Measurements from ENCODE around the gene LRRC61. TPM values are rescaled to one million over a fixed set of nuclear protein-coding genes. Genes with fewer than 3 reads are reported as not detected.

Gene LRRC61
- total RNA-seq, 1 donor from 2014 or later, result 26.1 TPM

GRCh38 chr7:150373049-150373801 lies 50.1 kb downstream of the LRRC61 start:
- H3K27me3 Mint-ChIP-seq (ENCODE audit: insufficient read depth), result no peaks in the 10 kb centered on the region
- peak overlapping the region; percentile 58 for H3K27ac Mint-ChIP-seq
- H3K4me1 Mint-ChIP-seq (ENCODE audit: low read depth), result peaks cover 54% of the 10 kb centered on the region
- DNase-seq (ENCODE audit: low spot score), result no peak
- no peak overlapping the region for H3K4me3 Mint-ChIP-seq
- peaks cover 28% of the 10 kb centered on the region for H3K36me3 Mint-ChIP-seq (ENCODE audit: low read depth)
- no peaks in the 10 kb centered on the region for H3K9me3 Mint-ChIP-seq
- intact Hi-C loops (cut with micrococcal nuclease), result no loop called here

GRCh38 chr7:150374026-150374425 lies 50.9 kb downstream of the LRRC61 start:
- no peak overlapping the region for H3K27ac Mint-ChIP-seq
- peaks cover 55% of the 10 kb centered on the region for H3K4me1 Mint-ChIP-seq (ENCODE audit: low read depth)
- no peaks in the 10 kb centered on the region for H3K27me3 Mint-ChIP-seq (ENCODE audit: insufficient read depth)
- H3K4me3 Mint-ChIP-seq, result no peak overlapping the region
- DNase-seq (ENCODE audit: low spot score), result no peak
- H3K36me3 Mint-ChIP-seq (ENCODE audit: low read depth), result peaks cover 27% of the 10 kb centered on the region
- no peaks in the 10 kb centered on the region for H3K9me3 Mint-ChIP-seq
- intact Hi-C loops (cut with micrococcal nuclease), result no loop called here

GRCh38 chr7:150374472-150374871 lies 51.3 kb downstream of the LRRC61 start:
- Mint-ChIP-seq H3K4me3 (peak overlapping the region; percentile 10), H3K36me3 (ENCODE audit: low read depth) (peaks cover 25% of the 10 kb centered on the region), H3K27ac (no peak overlapping the region), H3K27me3 (ENCODE audit: insufficient read depth) (no peaks in the 10 kb centered on the region), H3K4me1 (ENCODE audit: low read depth) (peaks cover 54% of the 10 kb centered on the region), H3K9me3 (no peaks in the 10 kb centered on the region)
- intact Hi-C loops (cut with micrococcal nuclease), result no loop called here
- no peak for DNase-seq (ENCODE audit: low spot score)

GRCh38 chr7:150375662-150376521 lies 52.7 kb downstream of the LRRC61 start:
- intact Hi-C loops (cut with micrococcal nuclease), result loop anchor here (5.0 kb wide), 4 partner anchors 191 to 774 kb away; partner anchors contain the start of gene GIMAP4
- Mint-ChIP-seq H3K9me3 (no peaks in the 10 kb centered on the region), H3K36me3 (ENCODE audit: low read depth) (peaks cover 22% of the 10 kb centered on the region), H3K4me1 (ENCODE audit: low read depth) (peaks cover 54% of the 10 kb centered on the region), H3K27ac (peak overlapping the region; percentile 87), H3K4me3 (peak overlapping the region; percentile 75), H3K27me3 (ENCODE audit: insufficient read depth) (no peaks in the 10 kb centered on the region)
- DNase-seq (ENCODE audit: low spot score), result no peak

- Mint-ChIP-seq H3K27me3 (ENCODE audit: insufficient read depth) (no peaks in the 10 kb centered on the region), H3K36me3 (ENCODE audit: low read depth) (peaks cover 22% of the 10 kb centered on the region), H3K4me3 (peak overlapping the region; percentile 75), H3K27ac (peak overlapping the region; percentile 87), H3K9me3 (no peaks in the 10 kb centered on the region), H3K4me1 (ENCODE audit: low read depth) (peaks cover 58% of the 10 kb centered on the region)
- intact Hi-C loops (cut with micrococcal nuclease), result loop anchor here (5.0 kb wide), 4 partner anchors 191 to 774 kb away; partner anchors contain the start of gene GIMAP4
- no peak for DNase-seq (ENCODE audit: low spot score)
Measured at GRCh38 chr7:150376560-150376959, 53.4 kb downstream of the LRRC61 start.

GRCh38 chr7:150377196-150377595 lies 54.0 kb downstream of the LRRC61 start:
- intact Hi-C loops (cut with micrococcal nuclease), result loop anchor here (5.0 kb wide), 4 partner anchors 190 to 775 kb away; partner anchors contain the start of gene GIMAP4
- peaks cover 58% of the 10 kb centered on the region for H3K4me1 Mint-ChIP-seq (ENCODE audit: low read depth)
- H3K4me3 Mint-ChIP-seq, result peak overlapping the region; percentile 70
- no peaks in the 10 kb centered on the region for H3K9me3 Mint-ChIP-seq
- H3K27ac Mint-ChIP-seq, result peak overlapping the region; percentile 34
- H3K27me3 Mint-ChIP-seq (ENCODE audit: insufficient read depth), result no peaks in the 10 kb centered on the region
- H3K36me3 Mint-ChIP-seq (ENCODE audit: low read depth), result peaks cover 22% of the 10 kb centered on the region
- DNase-seq (ENCODE audit: low spot score), result no peak

- H3K36me3 Mint-ChIP-seq (ENCODE audit: low read depth), result peaks cover 17% of the 10 kb centered on the region
- no peaks in the 10 kb centered on the region for H3K27me3 Mint-ChIP-seq (ENCODE audit: insufficient read depth)
- H3K4me3 Mint-ChIP-seq, result peak overlapping the region; percentile 84
- peaks cover 59% of the 10 kb centered on the region for H3K4me1 Mint-ChIP-seq (ENCODE audit: low read depth)
- no peaks in the 10 kb centered on the region for H3K9me3 Mint-ChIP-seq
- DNase-seq (ENCODE audit: low spot score), result no peak
- peak overlapping the region; percentile 34 for H3K27ac Mint-ChIP-seq
- intact Hi-C loops (cut with micrococcal nuclease), result loop anchor here (2.0 to 5.0 kb wide), 6 partner anchors 190 to 855 kb away; partner anchors contain the start of genes CHPF2 and GIMAP4
Measured at GRCh38 chr7:150377635-150378034, 54.5 kb downstream of the LRRC61 start.

GRCh38 chr7:150378115-150378852 lies 55.1 kb downstream of the LRRC61 start:
- no peak for DNase-seq (ENCODE audit: low spot score)
- H3K27me3 Mint-ChIP-seq (ENCODE audit: insufficient read depth), result no peaks in the 10 kb centered on the region
- intact Hi-C loops (cut with micrococcal nuclease), result loop anchor here (2.0 to 5.0 kb wide), 6 partner anchors 189 to 855 kb away; partner anchors contain the start of genes CHPF2 and GIMAP4
- peaks cover 64% of the 10 kb centered on the region for H3K4me1 Mint-ChIP-seq (ENCODE audit: low read depth)
- H3K36me3 Mint-ChIP-seq (ENCODE audit: low read depth), result peaks cover 11% of the 10 kb centered on the region
- H3K27ac Mint-ChIP-seq, result peak overlapping the region; percentile 83
- H3K4me3 Mint-ChIP-seq, result peak overlapping the region; percentile 84
- no peaks in the 10 kb centered on the region for H3K9me3 Mint-ChIP-seq

- peak within 1 kb of the TSS; percentile 90 for H3K4me3 Mint-ChIP-seq
- intact Hi-C loops (cut with micrococcal nuclease), result loop anchor here (1.0 to 5.0 kb wide), 12 partner anchors 10 to 854 kb away; partner anchors contain the start of genes CHPF2, GIMAP4 and ZNF862
- H3K27me3 Mint-ChIP-seq (ENCODE audit: insufficient read depth), result no peaks in the 10 kb centered on the region
- peak within 1 kb of the TSS; percentile 83 for H3K27ac Mint-ChIP-seq
- no peaks in the 10 kb centered on the region for H3K9me3 Mint-ChIP-seq
- H3K4me1 Mint-ChIP-seq (ENCODE audit: low read depth), result peaks cover 59% of the 10 kb centered on the region
- peaks cover 5% of the 10 kb centered on the region for H3K36me3 Mint-ChIP-seq (ENCODE audit: low read depth)
- DNase-seq (ENCODE audit: low spot score), result peak; percentile 93
Measured at GRCh38 chr7:150378853-150379440, 55.8 kb downstream of the LRRC61 start, which contains the start of gene ZNF775. TSS of gene ZNF775 (plus strand) at chr7:150379330. CDS start at chr7:150388471, 9,141 bp downstream.

GRCh38 chr7:150379441-150380379 lies 56.6 kb downstream of the LRRC61 start:
- Mint-ChIP-seq H3K4me3 (peak overlapping the region; percentile 90), H3K36me3 (ENCODE audit: low read depth) (no peaks in the 10 kb centered on the region), H3K27me3 (ENCODE audit: insufficient read depth) (no peaks in the 10 kb centered on the region), H3K9me3 (no peaks in the 10 kb centered on the region), H3K4me1 (ENCODE audit: low read depth) (peaks cover 54% of the 10 kb centered on the region), H3K27ac (peak overlapping the region; percentile 65)
- DNase-seq (ENCODE audit: low spot score), result no peak
- intact Hi-C loops (cut with micrococcal nuclease), result loop anchor here (1.0 to 5.0 kb wide), 12 partner anchors 10 to 853 kb away; partner anchors contain the start of genes CHPF2, GIMAP4 and ZNF862

GRCh38 chr7:150380463-150380862 lies 57.3 kb downstream of the LRRC61 start:
- Mint-ChIP-seq H3K27ac (peak overlapping the region; percentile 35), H3K9me3 (no peaks in the 10 kb centered on the region), H3K4me3 (peak overlapping the region; percentile 90), H3K27me3 (ENCODE audit: insufficient read depth) (no peaks in the 10 kb centered on the region), H3K36me3 (ENCODE audit: low read depth) (peaks cover 3% of the 10 kb centered on the region), H3K4me1 (ENCODE audit: low read depth) (peaks cover 54% of the 10 kb centered on the region)
- DNase-seq (ENCODE audit: low spot score), result no peak
- intact Hi-C loops (cut with micrococcal nuclease), result no loop called here
